Thymus (tissue), 11 donors: ENCODE data around the gene PPAT. TPM values are rescaled to one million over a fixed set of nuclear protein-coding genes. Genes with fewer than 3 reads are reported as not detected.

Experiments used
- DNase-seq, 9 donors: peaks; one replicate each; pipeline ENCODE4 v3.0.0-alpha.2; 2013; ENCODE audit warnings: low spot score in 9 of 9, low read depth in 6 of 9, missing footprints in 1 of 9
- H3K27ac ChIP-seq, 2 donors: one replicate each; pipeline ENCODE4 v1.5.1; 2013; ENCODE audit warnings: control low read depth in 1 of 2, low read depth in 1 of 2, low read length in 1 of 2, mild to moderate bottlenecking in 1 of 2, moderate library complexity in 1 of 2
- H3K27me3 ChIP-seq, 2 donors: one replicate each; pipeline ENCODE4 v1.5.1; 2013; ENCODE audit warnings: low read length in 1 of 2; ENCODE audit not compliant: control insufficient read depth in 2 of 2, insufficient read depth in 1 of 2
- H3K36me3 ChIP-seq, 2 donors: one replicate each; pipeline ENCODE4 v1.5.1; 2013; ENCODE audit warnings: low read length in 1 of 2, mild to moderate bottlenecking in 1 of 2, moderate library complexity in 1 of 2; ENCODE audit not compliant: control insufficient read depth in 2 of 2, insufficient read depth in 2 of 2
- H3K4me1 ChIP-seq, 2 donors: one replicate each; pipeline ENCODE4 v1.5.1; 2013; ENCODE audit warnings: low read length in 2 of 2; ENCODE audit not compliant: control insufficient read depth in 2 of 2, insufficient read depth in 2 of 2
- H3K4me3 ChIP-seq, 2 donors: one replicate each; pipeline ENCODE4 v1.5.1; 2013; ENCODE audit warnings: low read length in 2 of 2, control low read depth in 1 of 2, mild to moderate bottlenecking in 1 of 2
- H3K9me3 ChIP-seq, 2 donors: one replicate each; pipeline ENCODE4 v1.5.1; 2013; ENCODE audit warnings: low read length in 1 of 2, mild to moderate bottlenecking in 1 of 2; ENCODE audit not compliant: control insufficient read depth in 2 of 2, insufficient read depth in 1 of 2
- WGBS: extraction: QIAGEN DNeasy Blood & Tissue Kit; methylation state at CpG from one replicate; pipeline ENCODE4 v1.1.7; 2013; 5-methylcytosine and 5-hydroxymethylcytosine counted together
- polyA plus RNA-seq: library from polyadenylated mRNA; stranded (reverse); fragments of 200-250 nt; gene quantifications from one replicate; pipeline ENCODE4 v1.2.3, GENCODE V29; 2013
- total RNA-seq: library from RNA; stranded (reverse); fragments of 120-200 nt; gene quantifications from one replicate; pipeline ENCODE4 v1.2.4, GENCODE V29; 2013
- donor health status: healthy.

PPAT gene
- total and polyA plus RNA-seq, 2 donors = 6.7 to 18.3 TPM

DNA sequence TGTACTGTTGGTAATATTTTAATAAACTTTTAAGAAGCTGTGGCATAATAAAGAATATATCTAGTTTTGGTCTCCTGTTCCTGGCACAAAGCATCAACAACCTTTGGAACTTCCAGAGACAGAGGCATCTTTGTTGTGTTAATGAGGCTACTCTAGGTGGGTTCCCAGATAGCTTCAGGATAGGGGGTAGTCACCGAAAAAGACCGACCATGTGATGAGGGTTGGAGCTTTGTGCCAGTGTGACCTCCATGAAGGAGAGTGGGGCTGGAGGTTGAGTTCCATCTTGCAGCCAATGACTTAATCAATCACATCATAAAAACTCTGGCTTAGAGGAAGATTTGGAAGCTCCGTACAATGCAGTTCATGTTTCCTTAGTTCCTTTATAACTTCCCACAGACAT is 9.9 kb downstream of the PPAT start:
- Histone ChIP-seq H3K36me3 (no peaks in the 10 kb centered on the region), H3K9me3 (no peaks in the 10 kb centered on the region), H3K4me3 (no peak overlapping the region), H3K27me3 (no peaks in the 10 kb centered on the region), H3K4me1 (no peaks in the 10 kb centered on the region), H3K27ac (no peak overlapping the region)
- no peak for DNase-seq
- WGBS = 99% methylated on average over 3 of the region's 3 CpGs

DNA sequence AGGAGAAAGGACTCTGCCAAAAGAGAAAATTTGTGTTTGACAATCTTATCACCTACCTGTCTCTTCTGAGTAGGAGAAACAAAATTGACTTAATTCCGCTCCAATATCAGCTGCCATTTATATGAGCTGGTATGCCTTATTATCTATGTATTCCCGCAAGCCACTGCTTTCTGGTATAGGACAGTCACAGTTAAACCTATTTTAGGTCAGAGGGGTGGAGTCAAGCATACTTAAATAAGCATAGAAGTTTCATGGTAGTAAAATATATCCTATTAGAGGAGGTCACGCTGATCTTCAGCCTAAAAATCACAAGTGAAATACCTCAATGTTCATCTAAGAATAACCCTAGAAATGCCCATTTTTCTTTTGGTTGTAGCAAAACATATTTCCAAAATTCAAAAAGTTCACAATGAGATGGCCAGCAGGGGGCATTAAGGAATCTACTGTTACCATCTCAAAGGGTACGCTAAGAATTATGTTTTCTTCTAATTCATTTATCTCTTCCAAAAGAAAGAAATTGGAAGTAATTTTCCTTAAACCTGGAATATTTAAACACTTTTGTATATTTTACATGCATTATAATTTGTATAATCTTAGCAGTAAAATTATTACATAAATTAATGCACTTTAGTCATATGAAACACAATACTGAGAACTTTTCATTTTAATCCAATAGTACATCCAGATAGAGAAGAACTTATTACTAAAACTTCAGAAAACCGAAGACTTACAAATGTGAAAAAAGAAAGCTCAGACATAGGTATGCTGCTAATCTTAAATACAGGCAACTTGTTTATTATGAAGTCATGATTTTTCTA is 10.5 kb downstream of the PPAT start:
- peak in 8 of 9 donors; percentile 30 to 72 (median 44) for DNase-seq
- Histone ChIP-seq H3K4me3 (no peak overlapping the region), H3K27me3 (no peaks in the 10 kb centered on the region), H3K4me1 (no peaks in the 10 kb centered on the region), H3K9me3 (no peaks in the 10 kb centered on the region), H3K36me3 (no peaks in the 10 kb centered on the region), H3K27ac (no peak overlapping the region)
- WGBS = 87% methylated on average over 5 of the region's 5 CpGs

DNA sequence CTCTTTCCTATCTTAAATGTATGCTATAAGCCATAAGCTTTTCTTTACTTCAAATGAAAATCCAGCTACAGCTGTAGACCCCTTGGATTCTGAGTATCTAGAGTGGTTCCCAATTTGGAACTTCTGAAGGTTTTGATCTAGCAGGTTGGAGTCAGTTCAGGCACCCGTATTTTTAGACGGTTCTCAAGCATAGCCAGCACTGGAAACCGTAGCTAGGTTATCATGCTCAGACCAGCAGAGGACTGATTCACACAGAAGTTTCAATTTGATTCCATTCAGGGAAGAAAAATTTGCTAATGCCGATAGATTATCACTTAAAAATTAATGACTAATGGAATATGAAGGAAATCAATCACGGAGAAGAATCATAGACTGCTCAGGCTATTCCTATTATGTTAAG is 11.2 kb downstream of the PPAT start:
- H3K4me1 ChIP-seq = no peaks in the 10 kb centered on the region
- H3K4me3 ChIP-seq = no peak overlapping the region
- no peaks in the 10 kb centered on the region for H3K36me3 ChIP-seq
- no peaks in the 10 kb centered on the region for H3K27me3 ChIP-seq
- no peak for DNase-seq
- H3K27ac ChIP-seq = no peak overlapping the region
- 96% methylated on average over 5 of the region's 5 CpGs for WGBS
- no peaks in the 10 kb centered on the region for H3K9me3 ChIP-seq

DNA sequence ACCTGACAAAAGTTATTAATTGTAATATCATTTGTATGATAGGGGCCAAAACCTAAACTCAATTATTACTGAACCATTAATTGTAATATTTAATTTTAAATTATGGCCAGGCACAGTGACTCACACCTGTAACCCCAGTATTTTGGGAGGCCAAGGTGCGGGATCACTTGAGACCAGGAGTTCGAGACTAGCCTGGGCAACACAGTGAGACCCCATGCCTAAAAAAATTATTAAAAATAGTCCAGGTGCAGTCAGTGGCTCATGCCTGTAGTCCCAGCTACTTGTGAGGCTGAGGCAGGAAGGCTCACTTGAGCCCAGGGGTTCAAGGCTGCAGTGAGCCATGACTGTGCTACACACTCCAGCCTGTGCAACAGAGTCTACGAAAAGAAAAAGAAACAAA is 18.0 kb downstream of the PPAT start:
- 98% methylated on average over 3 of the region's 3 CpGs for WGBS
- no peak for DNase-seq
- Histone ChIP-seq H3K36me3 (no peaks in the 10 kb centered on the region), H3K4me1 (no peaks in the 10 kb centered on the region), H3K27ac (no peak overlapping the region), H3K9me3 (no peaks in the 10 kb centered on the region), H3K4me3 (no peak overlapping the region), H3K27me3 (no peaks in the 10 kb centered on the region)

DNA sequence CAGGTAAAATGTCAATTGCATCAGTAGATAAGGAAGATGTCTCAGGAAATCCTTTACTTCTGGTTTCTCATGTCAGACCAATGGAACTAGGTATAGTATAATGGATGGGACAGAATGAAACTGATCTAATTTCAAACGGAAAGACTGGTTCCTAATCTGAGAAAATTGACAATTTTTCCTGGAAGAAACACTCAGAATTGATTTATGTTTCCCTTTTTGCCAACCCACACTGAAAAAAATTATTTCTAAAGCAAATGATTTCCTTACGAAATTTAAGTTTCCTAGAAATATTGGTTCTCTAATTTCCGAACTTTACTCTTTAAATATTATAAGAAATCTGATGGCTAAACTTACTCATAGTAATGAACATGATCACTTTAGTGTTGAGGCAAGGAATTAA is 19.1 kb downstream of the PPAT start:
- Histone ChIP-seq H3K4me1 (no peaks in the 10 kb centered on the region), H3K9me3 (no peaks in the 10 kb centered on the region), H3K4me3 (no peak overlapping the region), H3K36me3 (no peaks in the 10 kb centered on the region), H3K27ac (no peak overlapping the region), H3K27me3 (no peaks in the 10 kb centered on the region)
- WGBS = 79% methylated on average over 3 of the region's 3 CpGs
- DNase-seq = no peak

DNA sequence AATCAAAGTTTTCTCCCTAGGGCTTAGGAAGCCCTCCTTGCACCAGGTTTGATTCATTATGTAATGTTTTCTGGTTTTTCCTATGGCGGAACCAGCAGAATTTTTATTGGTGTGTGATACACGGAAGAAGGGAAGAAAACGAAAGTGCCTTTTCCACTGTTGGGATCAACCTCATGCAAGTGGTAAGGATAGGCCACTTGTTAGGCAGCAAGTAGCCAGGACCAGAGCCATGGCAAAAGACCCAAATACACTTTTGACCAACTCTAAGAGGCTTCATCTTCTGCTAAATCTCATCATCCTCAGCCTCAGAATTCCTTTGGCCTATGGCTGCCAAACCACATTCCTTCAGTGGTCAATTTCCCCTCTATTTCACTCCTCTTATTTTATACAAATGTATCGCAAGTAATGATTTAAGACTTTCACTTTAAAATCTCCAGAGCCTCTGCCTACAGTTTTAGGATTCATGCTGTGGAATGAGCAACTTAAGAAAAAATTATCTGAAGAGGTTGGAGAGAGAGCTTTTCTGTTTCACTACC is 21.2 kb downstream of the PPAT start:
- DNase-seq = no peak
- 98% methylated on average over 4 of the region's 4 CpGs for WGBS
- no peaks in the 10 kb centered on the region for H3K36me3 ChIP-seq
- no peak overlapping the region for H3K4me3 ChIP-seq
- H3K4me1 ChIP-seq = no peaks in the 10 kb centered on the region
- no peak overlapping the region for H3K27ac ChIP-seq
- no peaks in the 10 kb centered on the region for H3K9me3 ChIP-seq
- H3K27me3 ChIP-seq = no peaks in the 10 kb centered on the region

DNA sequence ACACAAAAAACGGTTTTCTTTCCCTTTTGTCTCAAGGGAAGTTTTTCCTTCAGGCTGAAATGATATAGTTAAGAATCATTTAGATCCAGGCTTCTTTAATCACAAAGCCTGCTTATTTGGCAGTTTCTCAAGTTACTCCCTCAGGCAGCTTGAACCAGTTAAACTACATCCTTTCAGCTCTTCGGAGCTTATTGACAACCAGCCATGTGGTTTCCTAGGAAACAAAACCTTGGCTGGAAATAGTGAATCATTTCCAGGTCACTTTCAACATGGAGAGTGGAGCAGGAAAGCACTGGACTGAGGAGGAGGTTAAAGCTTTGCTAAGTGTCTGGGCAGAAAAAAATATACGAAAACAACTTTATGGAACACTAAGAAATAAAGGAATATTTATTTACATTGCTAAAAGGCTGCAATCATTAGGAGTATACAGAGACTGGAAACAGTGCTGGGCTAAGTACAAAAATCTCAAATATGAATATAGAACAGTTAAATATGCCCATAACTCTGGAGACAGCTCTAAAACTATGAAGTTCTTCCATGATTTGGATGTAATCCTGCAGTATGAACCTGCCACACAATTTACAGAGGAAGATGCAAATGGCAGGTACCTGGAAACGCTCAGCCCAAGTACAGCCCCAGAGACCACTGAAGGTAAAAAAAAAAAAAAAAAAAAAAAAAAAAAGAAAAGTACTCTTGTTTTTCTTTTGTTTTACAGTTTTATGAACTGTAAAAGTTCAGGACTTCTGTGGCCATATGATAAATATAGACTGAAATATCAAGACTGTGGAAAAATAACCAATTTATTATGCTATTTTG is 25.0 kb downstream of the PPAT start:
- Histone ChIP-seq H3K27ac (peak overlapping the region in 1 of 2 donors; percentile 12), H3K27me3 (no peaks in the 10 kb centered on the region), H3K4me1 (no peaks in the 10 kb centered on the region), H3K9me3 (no peaks in the 10 kb centered on the region), H3K4me3 (no peak overlapping the region), H3K36me3 (peaks cover 0 to 4% of the 10 kb centered on the region in 2 donors)
- WGBS = 75% methylated on average over 4 of the region's 4 CpGs
- DNase-seq = peak in 2 of 9 donors; percentile 10 to 30

DNA sequence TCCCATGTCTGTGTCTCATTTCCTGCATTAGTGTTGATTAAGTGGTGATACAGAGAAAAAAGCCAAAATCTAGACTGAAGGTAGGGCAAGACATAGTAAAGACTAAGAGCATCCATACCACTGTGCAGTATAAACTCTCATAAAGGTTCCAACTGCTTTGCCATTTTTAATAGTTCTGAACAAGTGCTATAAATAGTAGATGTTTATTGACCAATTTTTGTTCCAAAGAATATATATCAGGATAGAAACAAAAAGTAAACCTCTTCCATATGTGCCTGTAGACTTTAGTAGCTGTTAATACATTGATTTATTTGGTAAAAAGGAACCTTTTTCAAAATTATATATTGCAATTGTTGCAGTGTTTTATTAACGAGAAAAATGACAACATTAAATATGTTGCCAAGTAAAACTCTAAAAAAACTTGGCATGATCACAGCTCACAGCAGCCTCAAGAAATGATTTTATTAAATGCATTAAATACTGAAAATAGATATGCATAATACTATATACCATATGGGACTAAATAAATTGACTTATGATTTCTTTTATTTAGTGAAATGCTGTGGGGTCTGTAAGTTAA is 25.8 kb downstream of the PPAT start:
- Histone ChIP-seq H3K4me3 (no peak overlapping the region), H3K27me3 (no peaks in the 10 kb centered on the region), H3K4me1 (no peaks in the 10 kb centered on the region), H3K9me3 (no peaks in the 10 kb centered on the region), H3K36me3 (peaks cover 0 to 4% of the 10 kb centered on the region in 2 donors), H3K27ac (peak overlapping the region in 1 of 2 donors; percentile 12)
- 87% methylated on average over 1 of the region's 1 CpG for WGBS
- DNase-seq = no peak

DNA sequence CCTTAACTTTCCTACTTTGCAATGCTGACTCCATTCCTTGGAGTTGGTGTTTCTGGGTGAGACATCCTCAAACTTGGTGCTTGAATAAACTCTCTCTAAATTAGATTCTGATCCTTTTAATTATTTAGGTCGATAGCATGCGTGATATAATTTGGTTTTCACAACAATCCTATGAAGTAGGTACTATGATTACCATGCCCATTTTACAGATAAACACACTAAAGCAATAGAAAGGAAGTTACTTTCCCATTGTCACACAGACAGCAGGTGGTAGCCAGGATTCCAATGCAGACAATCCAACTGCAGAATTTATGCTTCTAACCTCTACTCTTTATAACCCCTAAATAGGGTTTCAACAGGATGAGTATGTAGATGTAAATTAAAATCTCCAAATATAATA is 26.4 kb downstream of the PPAT start:
- H3K36me3 ChIP-seq = peaks cover 0 to 10% of the 10 kb centered on the region in 2 donors
- WGBS = 97% methylated on average over 2 of the region's 2 CpGs
- no peaks in the 10 kb centered on the region for H3K4me1 ChIP-seq
- DNase-seq = no peak
- no peak overlapping the region for H3K4me3 ChIP-seq
- no peaks in the 10 kb centered on the region for H3K27me3 ChIP-seq
- H3K27ac ChIP-seq = no peak overlapping the region
- no peaks in the 10 kb centered on the region for H3K9me3 ChIP-seq
